K562 (cell line): Measurements from ENCODE around the gene CDC45. TPM values are rescaled to one million over a fixed set of nuclear protein-coding genes. Genes with fewer than 3 reads are reported as not detected.

ENCODE experiments used
- C11orf30 ChIP-seq: fragments of 450-650 bp; IDR thresholded peaks from 2 replicates; pipeline ENCODE4 v1.6.1; 2016; ENCODE audit warnings: low read depth, mild to moderate bottlenecking
- CBFB ChIP-seq: sonication (generic); formaldehyde crosslinking; IDR thresholded peaks from 2 replicates; pipeline ENCODE4 v1.4.0; 2020; ENCODE audit warnings: mild to moderate bottlenecking, missing genetic modification reagents
- EP300 ChIP-seq: IDR thresholded peaks from 2 replicates; pipeline ENCODE4 v1.6.1; 2012; ENCODE audit warnings: low read length, improper control_type of control experiment
- ETS1 ChIP-seq: conservative IDR thresholded peaks from 2 replicates; pipeline ENCODE4 v1.6.1; 2011; ENCODE audit warnings: low read depth, mild to moderate bottlenecking, low read length; ENCODE audit not compliant: control insufficient read depth
- FOXP1 ChIP-seq: sonication (generic); formaldehyde crosslinking; IDR thresholded peaks from 2 replicates; pipeline ENCODE4 v1.8.0; 2022; ENCODE audit warnings: mild to moderate bottlenecking, missing genetic modification reagents
- FUS ChIP-seq: fragments of 200-400 bp; formaldehyde crosslinking; optimal IDR thresholded peaks from 2 replicates; pipeline ENCODE3; 2017; ENCODE audit warnings: low read depth, low read length
- GABPB2 ChIP-seq: fragments of 250-450 bp; sonication (Bioruptor Pico); conservative IDR thresholded peaks from 2 replicates; pipeline ENCODE4 v1.5.1; 2021; ENCODE audit warnings: mild to moderate bottlenecking
- HDAC3 ChIP-seq: fragments of 450-650 bp; IDR thresholded peaks from 2 replicates; pipeline ENCODE4 v1.6.1; 2018; ENCODE audit warnings: borderline replicate concordance, mild to moderate bottlenecking, moderate library complexity; ENCODE audit not compliant: partially characterized antibody
- JUN ChIP-seq, 2 experiments: sonication (generic) in 1 of 2; formaldehyde crosslinking in 1 of 2; IDR thresholded peaks; 2 replicates each; pipeline versions ENCODE4 v1.6.1 to v1.8.0; 2012 to 2022; ENCODE audit warnings: borderline replicate concordance in 2 of 2, mild to moderate bottlenecking in 2 of 2, improper control_type of control experiment in 1 of 2, low read depth in 1 of 2, low read length in 1 of 2, missing genetic modification reagents in 1 of 2
- KLF16 ChIP-seq: IDR thresholded peaks from 2 replicates; pipeline ENCODE4 v1.6.1; 2016; ENCODE audit warnings: antibody characterized with exemption
- MAFG ChIP-seq: fragments of 450-650 bp; conservative IDR thresholded peaks from 2 replicates; pipeline ENCODE4 v1.6.1; 2016; ENCODE audit warnings: missing genetic modification characterization, missing compliant biosample characterization
- MCM7 ChIP-seq, 2 experiments: fragments of 450-650 bp; IDR thresholded peaks; 2 replicates each; pipeline ENCODE4 v1.6.1; 2016 to 2018
- MYNN ChIP-seq, 2 experiments: sonication (generic); formaldehyde crosslinking in 1 of 2; IDR thresholded peaks; 2 replicates each; pipeline versions ENCODE4 v1.5.0 to v1.6.1; 2016 to 2020; ENCODE audit warnings: antibody characterized with exemption in 1 of 2, missing genetic modification reagents in 1 of 2
- NFIC ChIP-seq: fragments of 450-650 bp; IDR thresholded peaks from 2 replicates; pipeline ENCODE4 v1.6.1; 2017; ENCODE audit warnings: mild to moderate bottlenecking, inconsistent platforms
- PRMT5 ChIP-seq: sonication (generic); formaldehyde crosslinking; IDR thresholded peaks from 2 replicates; pipeline ENCODE4 v1.5.0; 2020; ENCODE audit warnings: missing genetic modification reagents
- RBM14 ChIP-seq: fragments of 200-400 bp; formaldehyde crosslinking; IDR thresholded peaks from 2 replicates; pipeline ENCODE4 v1.6.1; 2018; ENCODE audit warnings: low read depth, mild to moderate bottlenecking, low read length, moderate library complexity, borderline replicate concordance; ENCODE audit not compliant: insufficient read depth
- SMARCA5 ChIP-seq: fragments of 450-650 bp; IDR thresholded peaks from 2 replicates; pipeline ENCODE4 v1.6.1; 2016
- SMARCE1 ChIP-seq: fragments of 450-650 bp; IDR thresholded peaks from 2 replicates; pipeline ENCODE4 v1.7.1; 2016; ENCODE audit warnings: mild to moderate bottlenecking
- SP2 ChIP-seq: IDR thresholded peaks from 2 replicates; pipeline ENCODE4 v1.6.1; 2011; ENCODE audit warnings: mild to moderate bottlenecking, low read depth, low read length, moderate library complexity; ENCODE audit not compliant: poor library complexity, severe bottlenecking; ENCODE audit errors: extremely low read depth
- SRSF7 ChIP-seq: fragments of 200-400 bp; formaldehyde crosslinking; optimal IDR thresholded peaks from 2 replicates; pipeline ENCODE3; 2017; ENCODE audit warnings: mild to moderate bottlenecking, low read depth, low read length
- STAT5A ChIP-seq: IDR thresholded peaks from 2 replicates; pipeline ENCODE4 v1.6.1; 2012; ENCODE audit warnings: low read length, inconsistent platforms, borderline replicate concordance
- TAF1 ChIP-seq: IDR thresholded peaks from 2 replicates; pipeline ENCODE4 v1.6.1; 2011; ENCODE audit warnings: mild to moderate bottlenecking, low read length, moderate library complexity; ENCODE audit not compliant: insufficient read depth, control insufficient read depth, severe bottlenecking; ENCODE audit errors: extremely low read depth
- TARDBP ChIP-seq: fragments of 450-650 bp; IDR thresholded peaks from 2 replicates; pipeline ENCODE4 v1.6.1; 2016
- TRIM28 ChIP-seq: fragments of 450-650 bp; IDR thresholded peaks from 2 replicates; pipeline ENCODE4 v1.6.1; 2017
- USF1 ChIP-seq: sonication (generic); formaldehyde crosslinking; IDR thresholded peaks from 2 replicates; pipeline ENCODE4 v1.9.0; 2022; ENCODE audit warnings: mild to moderate bottlenecking, missing genetic modification reagents
- ZBTB1 ChIP-seq: sonication (generic); formaldehyde crosslinking; IDR thresholded peaks from 2 replicates; pipeline ENCODE4 v1.8.1; 2023; ENCODE audit warnings: missing genetic modification reagents, low read depth, mild to moderate bottlenecking, borderline replicate concordance
- ZNF3 ChIP-seq: fragments of 250-450 bp; sonication (Bioruptor Pico); IDR thresholded peaks from 2 replicates; pipeline ENCODE4 v1.5.0; 2021; ENCODE audit warnings: mild to moderate bottlenecking, moderate library complexity
- polyA plus RNA-seq, 8 experiments: library from polyadenylated mRNA; depleted of rRNA in 4 of 8; stranded (reverse) in 5 of 8; unstranded in 3 of 8; fragments of >200 nt; fragmentation: Nextera tagmentation in 2 of 8; fragmentation: Illumina TruSeq in 1 of 8; extraction: Ambion mirVana in 2 of 8; extraction: Trizol in 1 of 8; gene quantifications; 2 replicates each; pipeline versions ENCODE4 v1.2.1 to v1.2.3, GENCODE V29; 2011 to 2014; ENCODE audit warnings: inconsistent platforms in 1 of 8, missing spikeins in 1 of 8
- total RNA-seq, 7 experiments: library from RNA; depleted of rRNA in 6 of 7; stranded (reverse); fragments of >200 nt in 6 of 7; fragmentation: Illumina TruSeq in 2 of 7; extraction: Trizol in 2 of 7; gene quantifications; 2 replicates each; pipeline versions ENCODE4 v1.2.1 to v1.2.3, GENCODE V29; 2011 to 2021; ENCODE audit warnings: low replicate concordance in 1 of 7

The CDC45 gene
- total and polyA plus RNA-seq, 9 of the 15 experiments (the other 6 are each of a cell fraction or from before 2014, with no cell fraction given): 251 to 580 (median 410) TPM

- TF ChIP-seq SP2: no peak
- no peak for TF ChIP-seq MAFG (tag)
- no peak for TF ChIP-seq MCM7 (IDR thresholded peaks at IDR 0.05)
- TF ChIP-seq GABPB2 (CRISPR knock-in tag): no peak
- no peak for TF ChIP-seq SRSF7
- no peak for TF ChIP-seq FUS
- no peak for TF ChIP-seq ZNF3
- TF ChIP-seq ZBTB1 (CRISPR knock-in tag): no peak
- no peak for TF ChIP-seq NFIC
- no peak for TF ChIP-seq TAF1
- TF ChIP-seq TARDBP: no peak
- TF ChIP-seq TRIM28: no peak
- TF ChIP-seq KLF16: no peak
- no peak for TF ChIP-seq PRMT5
- no peak for TF ChIP-seq SMARCA5
- no peak for TF ChIP-seq RBM14
- TF ChIP-seq HDAC3: no peak
- 0 out of 2 replicates have a peak, but pooled peaks have one; percentile 23 for TF ChIP-seq FOXP1 (CRISPR knock-in tag)
- no peak for TF ChIP-seq STAT5A
- TF ChIP-seq MYNN (IDR thresholded peaks at IDR 0.05): no peak
- TF ChIP-seq MYNN (CRISPR knock-in tag; IDR thresholded peaks at IDR 0.05): peak; percentile 67; the same call in 1 of the 2 replicates
- TF ChIP-seq EP300: no peak
- TF ChIP-seq CBFB (CRISPR knock-in tag): no peak
- no peak for TF ChIP-seq JUN (IDR thresholded peaks at IDR 0.05; ENCODE audit: borderline replicate concordance, low read depth, low read length)
- TF ChIP-seq JUN (CRISPR knock-in tag; IDR thresholded peaks at IDR 0.05; ENCODE audit: borderline replicate concordance): 0 out of 2 replicates have a peak, but pooled peaks have one; percentile 55
- 0 out of 2 replicates have a peak, but pooled peaks have one; percentile 28 for TF ChIP-seq ETS1
- peak; percentile 50 for TF ChIP-seq USF1 (CRISPR knock-in tag)
- TF ChIP-seq SMARCE1: no peak
- TF ChIP-seq C11orf30: no peak
These were observed 88.9 kb downstream of the CDC45 start (continued) for GRCh38 chr22:19568337-19569275.
